Activated T-cell treated with anti-CD3 and anti-CD28 coated beads, Interleukin-2, amount 50 U/mL, for 24 hours (primary cell): ENCODE data around the gene NME3.
"Not testable (repeated sequence)": the region's sequence is repeated elsewhere in the genome, so short reads cannot be mapped to it uniquely, and the experiment has no call there.

Experiments used
- DNase-seq: peaks from one replicate; pipeline ENCODE4 v3.0.0-alpha.2; 2020
- H3K27ac Mint-ChIP-seq: 2 replicates; pipeline ENCODE4 v1.8.0; 2020; ENCODE audit warnings: mild to moderate bottlenecking, mixed read lengths
- H3K27me3 Mint-ChIP-seq: 2 replicates; pipeline ENCODE4 v1.8.0; 2020; ENCODE audit warnings: mixed read lengths
- H3K36me3 Mint-ChIP-seq: 2 replicates; pipeline ENCODE4 v1.8.0; 2020; ENCODE audit warnings: low read depth, mixed read lengths
- H3K4me1 Mint-ChIP-seq: 2 replicates; pipeline ENCODE4 v1.8.0; 2020; ENCODE audit warnings: low read depth, mixed read lengths
- H3K4me3 Mint-ChIP-seq: 2 replicates; pipeline ENCODE4 v1.8.0; 2020; ENCODE audit warnings: mild to moderate bottlenecking, moderate library complexity, mixed read lengths
- H3K9me3 Mint-ChIP-seq: 2 replicates; pipeline ENCODE4 v1.8.0; 2020; ENCODE audit warnings: mixed read lengths

Gene NME3

DNA sequence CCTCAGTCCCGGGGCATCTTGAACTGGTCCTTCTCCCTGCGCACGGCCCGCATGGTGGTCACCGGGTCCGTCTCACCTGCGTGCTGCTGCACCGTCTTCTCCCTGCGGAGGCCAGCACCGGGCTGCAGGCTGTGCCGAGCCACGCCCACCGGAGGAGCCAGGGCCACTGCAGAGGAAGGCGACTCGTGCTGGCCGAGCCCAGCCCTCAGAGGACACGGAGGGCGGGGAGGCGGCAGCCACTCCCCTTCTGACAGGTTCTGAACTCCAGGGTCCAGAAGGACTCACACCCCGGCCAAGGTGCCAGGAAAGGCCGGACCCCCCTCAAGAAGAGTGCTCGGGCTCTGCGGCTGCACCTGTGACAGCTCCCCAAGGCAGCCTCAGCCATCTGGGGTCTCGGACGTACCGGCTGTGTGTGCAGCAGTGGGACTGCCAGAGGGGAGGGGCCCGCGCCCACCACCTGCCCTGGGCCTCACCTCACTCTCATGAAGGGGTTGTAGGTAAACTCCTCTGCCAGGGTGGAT lies 38.0 kb upstream of the NME3 start:
- Mint-ChIP-seq H3K4me3 (no peak overlapping the region), H3K4me1 (peaks cover 11% of the 10 kb centered on the region), H3K36me3 (peaks cover 76% of the 10 kb centered on the region), H3K27me3 (no peaks in the 10 kb centered on the region), H3K9me3 (no peaks in the 10 kb centered on the region), H3K27ac (no peak overlapping the region)
- DNase-seq = no peak

GRCh38 chr16:1808691-1809090 lies 37.3 kb upstream of the NME3 start:
- H3K27me3 Mint-ChIP-seq = no peaks in the 10 kb centered on the region
- peaks cover 75% of the 10 kb centered on the region for H3K36me3 Mint-ChIP-seq

DNA sequence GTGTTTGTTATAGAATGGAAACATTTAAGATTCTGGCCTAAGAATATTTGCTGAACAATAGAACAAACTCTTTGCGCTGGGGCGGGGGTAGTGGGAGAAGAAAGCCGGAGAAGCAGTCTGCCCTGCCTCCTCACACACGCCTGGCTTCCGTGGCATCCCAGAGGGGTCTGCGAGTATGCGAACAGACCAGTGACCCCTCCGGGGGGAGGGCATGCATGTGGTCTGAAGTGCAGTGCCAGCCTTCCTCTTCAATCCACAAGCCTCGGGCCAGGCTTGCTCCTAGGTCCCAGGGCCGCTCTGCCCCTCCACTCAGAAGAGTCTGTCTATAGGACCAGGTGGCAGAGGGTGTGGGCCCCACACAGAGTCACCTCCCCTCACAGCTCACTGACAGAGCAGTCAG lies 36.3 kb upstream of the NME3 start:
- H3K9me3 Mint-ChIP-seq = no peaks in the 10 kb centered on the region
- peaks cover 66% of the 10 kb centered on the region for H3K36me3 Mint-ChIP-seq
- no peak overlapping the region for H3K4me3 Mint-ChIP-seq
- DNase-seq = no peak
- H3K4me1 Mint-ChIP-seq = peaks cover 2% of the 10 kb centered on the region
- H3K27ac Mint-ChIP-seq = no peak overlapping the region
- H3K27me3 Mint-ChIP-seq = no peaks in the 10 kb centered on the region

More at GRCh38 chr16:1808691-1809090, 37.3 kb upstream of the NME3 start:
- Mint-ChIP-seq H3K4me3 (no peak overlapping the region), H3K27ac (no peak overlapping the region), H3K9me3 (no peaks in the 10 kb centered on the region), H3K4me1 (peaks cover 11% of the 10 kb centered on the region)
- DNase-seq = no peak

DNA sequence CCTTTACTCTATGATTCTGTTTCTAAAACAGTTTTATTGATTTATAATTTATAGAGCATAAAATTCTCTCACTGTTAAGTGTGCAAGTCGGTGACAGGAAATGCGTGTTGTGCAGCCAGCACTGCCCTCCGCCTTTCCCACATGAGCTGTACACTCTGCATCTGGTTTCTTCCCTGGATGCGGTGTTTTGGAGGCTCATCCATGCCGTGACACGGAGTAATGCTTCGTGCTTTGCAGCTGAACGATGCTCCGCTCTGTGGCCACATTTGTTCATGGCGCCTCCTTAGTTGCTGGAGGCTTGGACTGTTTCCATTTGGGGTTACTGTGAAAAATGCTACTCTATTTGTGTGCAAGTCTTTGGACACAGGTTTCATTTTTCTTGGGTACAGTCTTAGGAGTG lies 29.4 kb upstream of the NME3 start:
- Mint-ChIP-seq H3K36me3 (peaks cover 60% of the 10 kb centered on the region), H3K4me1 (no peaks in the 10 kb centered on the region), H3K27me3 (no peaks in the 10 kb centered on the region), H3K9me3 (peaks cover 12% of the 10 kb centered on the region), H3K4me3 (no peak overlapping the region), H3K27ac (no peak overlapping the region)
- no peak for DNase-seq

- H3K27ac Mint-ChIP-seq, H3K4me1 Mint-ChIP-seq, DNase-seq, H3K27me3 Mint-ChIP-seq, H3K4me3 Mint-ChIP-seq: not testable (repeated sequence)
- Mint-ChIP-seq H3K9me3 (peaks cover 12% of the 10 kb centered on the region), H3K36me3 (peaks cover 50% of the 10 kb centered on the region)
These were observed 27.9 kb upstream of the NME3 start for GRCh38 chr16:1799263-1799662.

DNA sequence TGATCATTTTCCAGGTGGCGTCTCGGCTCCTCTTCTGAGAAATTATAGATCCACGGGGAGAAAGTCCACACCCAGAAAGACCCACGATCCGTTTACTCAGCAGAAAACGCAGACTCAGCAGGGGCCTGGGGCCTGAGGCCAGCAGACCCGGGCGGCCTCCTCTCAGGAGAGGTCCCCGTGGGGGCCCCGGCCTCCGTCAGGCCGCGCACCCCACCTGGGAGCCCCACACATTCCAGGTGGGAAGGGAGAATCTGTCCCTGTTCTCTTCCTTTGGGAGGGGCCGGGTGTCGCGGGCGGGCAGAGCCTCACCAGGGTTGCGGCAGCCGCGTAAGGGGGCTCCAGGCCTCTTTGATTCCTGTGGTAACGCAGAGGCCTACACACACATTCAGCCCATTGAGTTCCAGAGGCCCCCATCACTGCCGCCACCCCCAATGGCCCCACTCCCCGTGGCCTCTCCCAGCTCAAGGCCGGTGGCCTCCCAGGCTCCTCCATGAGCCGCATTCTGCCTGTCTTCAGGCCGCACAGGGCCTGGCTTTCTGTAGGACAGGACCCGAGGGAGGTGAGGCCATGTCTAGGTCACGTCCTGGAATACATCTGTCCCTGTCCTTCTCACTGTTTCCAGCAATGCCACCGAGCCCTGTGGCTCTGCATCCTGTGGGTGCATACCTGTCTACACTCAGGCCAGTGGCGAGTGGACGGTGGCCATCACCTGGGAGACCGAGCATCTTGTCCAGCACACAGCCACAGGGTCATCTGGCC lies 23.7 kb upstream of the NME3 start:
- Mint-ChIP-seq H3K4me1 (no peaks in the 10 kb centered on the region), H3K9me3 (peaks cover 12% of the 10 kb centered on the region), H3K4me3 (no peak overlapping the region), H3K36me3 (peaks cover 41% of the 10 kb centered on the region), H3K27me3 (no peaks in the 10 kb centered on the region), H3K27ac (no peak overlapping the region)
- DNase-seq = no peak

GRCh38 chr16:1794221-1794871 lies 23.0 kb upstream of the NME3 start:
- DNase-seq = no peak
- Mint-ChIP-seq H3K9me3 (peaks cover 10% of the 10 kb centered on the region), H3K4me3 (no peak overlapping the region), H3K27ac (no peak overlapping the region), H3K27me3 (no peaks in the 10 kb centered on the region), H3K4me1 (no peaks in the 10 kb centered on the region), H3K36me3 (peaks cover 34% of the 10 kb centered on the region)

- peaks cover 1% of the 10 kb centered on the region for H3K4me1 Mint-ChIP-seq
- H3K4me3 Mint-ChIP-seq = no peak within 1 kb of the TSS
- H3K9me3 Mint-ChIP-seq = peaks cover 5% of the 10 kb centered on the region
- H3K36me3 Mint-ChIP-seq = peaks cover 34% of the 10 kb centered on the region
- H3K27ac Mint-ChIP-seq = no peak within 1 kb of the TSS
- H3K27me3 Mint-ChIP-seq = no peaks in the 10 kb centered on the region
- no peak for DNase-seq
These were observed 22.4 kb upstream of the NME3 start, which contains the start of gene IGFALS for GRCh38 chr16:1793578-1794220. IGFALS (minus strand) TSS chr16:1793705; CDS start chr16:1793652, 53 bp downstream.

- DNase-seq = no peak
- no peak overlapping the region for H3K27ac Mint-ChIP-seq
- no peak overlapping the region for H3K4me3 Mint-ChIP-seq
These were observed 21.7 kb upstream of the NME3 start for GRCh38 chr16:1792836-1793577.

GRCh38 chr16:1791943-1792812 lies 20.8 kb upstream of the NME3 start:
- no peak overlapping the region for H3K4me3 Mint-ChIP-seq
- peaks cover 1% of the 10 kb centered on the region for H3K9me3 Mint-ChIP-seq
- no peak overlapping the region for H3K27ac Mint-ChIP-seq
- H3K27me3 Mint-ChIP-seq = no peaks in the 10 kb centered on the region
- no peak for DNase-seq
- peaks cover 38% of the 10 kb centered on the region for H3K36me3 Mint-ChIP-seq
- H3K4me1 Mint-ChIP-seq = peaks cover 1% of the 10 kb centered on the region

More at GRCh38 chr16:1792836-1793577, 21.7 kb upstream of the NME3 start:
- H3K4me1 Mint-ChIP-seq = peaks cover 1% of the 10 kb centered on the region
- H3K27me3 Mint-ChIP-seq = no peaks in the 10 kb centered on the region
- peaks cover 39% of the 10 kb centered on the region for H3K36me3 Mint-ChIP-seq
- peaks cover 5% of the 10 kb centered on the region for H3K9me3 Mint-ChIP-seq

DNA sequence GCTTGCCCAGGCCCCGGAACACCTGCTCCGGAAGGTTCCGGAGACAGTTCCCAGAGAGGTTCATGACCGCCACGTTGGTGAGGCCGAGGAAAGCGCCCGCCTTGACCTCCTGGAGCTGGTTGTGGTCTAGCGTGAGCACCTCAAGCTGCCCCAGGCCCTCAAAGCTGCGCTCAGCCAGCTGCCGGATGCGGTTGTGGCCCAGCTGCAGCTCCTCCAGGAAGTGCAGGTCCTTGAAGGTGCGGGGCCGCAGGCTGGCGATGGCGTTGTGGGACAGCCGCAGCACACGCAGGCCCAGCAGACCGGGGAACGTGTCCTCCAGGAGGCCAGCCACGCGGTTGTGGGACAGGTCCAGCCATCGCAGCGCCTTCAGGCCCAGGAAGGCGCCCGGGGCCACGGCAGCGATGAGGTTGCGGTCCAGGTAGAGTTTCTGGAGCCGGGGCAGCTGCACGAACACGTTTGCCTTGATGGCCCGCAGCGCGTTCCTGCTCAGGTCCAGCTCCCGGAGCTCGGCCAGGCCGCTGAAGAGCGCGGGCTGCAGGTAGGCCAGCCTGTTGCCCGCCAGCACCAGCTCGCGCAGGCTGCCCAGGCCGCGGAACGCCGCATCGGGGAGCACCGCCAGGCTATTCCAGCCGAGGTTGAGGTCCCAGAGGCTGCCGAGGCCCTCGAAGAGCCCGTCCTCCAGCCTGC lies 20.1 kb upstream of the NME3 start:
- H3K27me3 Mint-ChIP-seq = no peaks in the 10 kb centered on the region

GRCh38 chr16:1790611-1791255 lies 19.4 kb upstream of the NME3 start:
- Mint-ChIP-seq H3K4me3 (no peak overlapping the region), H3K9me3 (no peaks in the 10 kb centered on the region), H3K36me3 (peaks cover 42% of the 10 kb centered on the region), H3K4me1 (peaks cover 2% of the 10 kb centered on the region), H3K27me3 (no peaks in the 10 kb centered on the region), H3K27ac (no peak overlapping the region)
- DNase-seq = no peak

More for the DNA sequence above, 20.1 kb upstream of the NME3 start:
- H3K9me3 Mint-ChIP-seq = no peaks in the 10 kb centered on the region
- peaks cover 1% of the 10 kb centered on the region for H3K4me1 Mint-ChIP-seq
- DNase-seq = no peak
- no peak overlapping the region for H3K27ac Mint-ChIP-seq
- H3K36me3 Mint-ChIP-seq = peaks cover 37% of the 10 kb centered on the region
- H3K4me3 Mint-ChIP-seq = no peak overlapping the region

DNA sequence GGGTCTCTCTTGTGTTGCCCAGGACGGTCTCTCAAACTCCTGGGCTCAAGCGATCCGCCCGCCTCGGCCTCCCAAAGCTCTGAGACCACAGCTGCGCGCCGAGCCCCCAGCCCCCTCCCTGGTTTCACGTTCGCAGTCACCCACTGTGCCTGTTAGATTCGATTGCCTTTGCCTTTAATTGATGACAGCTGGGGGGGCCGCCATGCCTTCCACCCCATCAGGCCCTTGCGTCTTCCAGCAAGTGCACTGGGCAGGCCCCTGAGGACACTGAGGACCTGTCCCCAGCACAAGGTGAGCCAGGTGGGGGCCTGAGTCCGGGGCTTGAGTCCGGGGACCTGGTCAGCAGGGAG lies 18.9 kb upstream of the NME3 start:
- Mint-ChIP-seq H3K4me1 (peaks cover 7% of the 10 kb centered on the region), H3K27me3 (no peaks in the 10 kb centered on the region), H3K27ac (no peak overlapping the region), H3K36me3 (peaks cover 43% of the 10 kb centered on the region), H3K9me3 (no peaks in the 10 kb centered on the region), H3K4me3 (no peak overlapping the region)
- DNase-seq = no peak
